ENCODE results near the gene SYDE1. TPM values are rescaled to one million over a fixed set of nuclear protein-coding genes. Genes with fewer than 3 reads are reported as not detected.

The SYDE1 gene
- total RNA-seq, 2 experiments from 2014 or later, result 0.22 TPM; not detected in 1

DNA sequence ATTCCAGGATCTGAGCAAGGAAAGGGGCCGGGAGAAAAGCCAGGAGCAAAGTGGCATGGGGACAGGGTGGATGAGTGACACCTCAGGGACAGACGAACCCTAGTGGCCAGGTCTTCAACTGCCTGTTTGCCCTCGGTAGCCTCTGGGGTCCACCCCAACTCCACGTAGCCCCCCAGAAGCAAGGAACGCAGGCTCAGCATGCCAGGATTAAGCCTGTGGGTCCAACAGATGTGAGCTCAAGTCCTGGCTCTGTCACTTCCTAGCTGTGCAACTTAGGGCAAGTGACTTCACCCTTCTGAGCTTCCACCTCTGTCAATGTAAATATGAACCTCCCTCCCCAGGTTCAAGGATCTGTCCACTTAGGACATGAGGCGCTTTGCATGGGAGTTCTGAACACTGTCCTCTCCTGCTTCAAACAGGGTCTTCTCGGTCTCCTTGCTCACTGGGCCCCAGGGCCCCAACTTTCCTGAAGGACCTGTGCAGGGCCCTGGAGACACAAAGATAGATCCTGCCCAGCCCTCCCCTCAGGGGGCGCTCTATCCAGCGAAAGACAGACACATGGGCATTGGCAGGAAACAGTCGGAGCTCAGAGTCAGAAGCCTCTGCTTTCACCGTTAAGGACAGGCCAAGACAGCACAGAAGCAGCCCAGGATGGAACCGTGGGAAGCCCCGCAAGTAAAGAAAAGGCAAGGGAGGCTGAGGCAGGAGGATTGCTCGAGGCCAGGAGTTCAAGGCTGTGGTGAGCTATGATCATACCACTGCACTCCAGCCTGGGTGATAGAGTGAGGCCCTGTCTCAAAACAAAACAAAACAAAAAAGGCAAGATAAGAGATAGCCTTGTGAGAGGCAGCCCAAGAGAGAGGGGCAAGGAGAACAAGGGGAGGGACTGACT is 13.2 kb downstream of the SYDE1 start:
- TF ChIP-seq, protein P1, sequence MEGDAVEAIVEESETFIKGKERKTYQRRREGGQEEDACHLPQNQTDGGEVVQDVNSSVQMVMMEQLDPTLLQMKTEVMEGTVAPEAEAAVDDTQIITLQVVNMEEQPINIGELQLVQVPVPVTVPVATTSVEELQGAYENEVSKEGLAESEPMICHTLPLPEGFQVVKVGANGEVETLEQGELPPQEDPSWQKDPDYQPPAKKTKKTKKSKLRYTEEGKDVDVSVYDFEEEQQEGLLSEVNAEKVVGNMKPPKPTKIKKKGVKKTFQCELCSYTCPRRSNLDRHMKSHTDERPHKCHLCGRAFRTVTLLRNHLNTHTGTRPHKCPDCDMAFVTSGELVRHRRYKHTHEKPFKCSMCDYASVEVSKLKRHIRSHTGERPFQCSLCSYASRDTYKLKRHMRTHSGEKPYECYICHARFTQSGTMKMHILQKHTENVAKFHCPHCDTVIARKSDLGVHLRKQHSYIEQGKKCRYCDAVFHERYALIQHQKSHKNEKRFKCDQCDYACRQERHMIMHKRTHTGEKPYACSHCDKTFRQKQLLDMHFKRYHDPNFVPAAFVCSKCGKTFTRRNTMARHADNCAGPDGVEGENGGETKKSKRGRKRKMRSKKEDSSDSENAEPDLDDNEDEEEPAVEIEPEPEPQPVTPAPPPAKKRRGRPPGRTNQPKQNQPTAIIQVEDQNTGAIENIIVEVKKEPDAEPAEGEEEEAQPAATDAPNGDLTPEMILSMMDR (IDR thresholded peaks at IDR 0.05), result no peak
- Histone ChIP-seq H3K4me1 (ENCODE audit: insufficient read depth, low read length) (peaks cover 13% of the 10 kb centered on the region), H3K9me3 (ENCODE audit: control insufficient read depth in 1 of 2, insufficient read depth in 1 of 2, low read length in 2 of 2) (peaks cover 0 to 9% of the 10 kb centered on the region in 2 experiments), H3K27me3 (ENCODE audit: control insufficient read depth in 1 of 2, insufficient read depth in 2 of 2, low read length in 2 of 2) (no peaks in the 10 kb centered on the region), H3K27ac (ENCODE audit: low read depth in 1 of 2, low read length in 2 of 2) (no peak overlapping the region), H3K36me3 (ENCODE audit: insufficient read depth, low read length) (peaks cover 58% of the 10 kb centered on the region), H3K4me3 (ENCODE audit: low read length) (no peak overlapping the region)
- intact Hi-C loops (cut with DNase I, micrococcal nuclease), result no loop called here
- CTCF ChIA-PET, result no interaction called here
- H3K27me3 Mint-ChIP-seq, result no peaks in the 10 kb centered on the region
- H3K9me3 Mint-ChIP-seq, result no peaks in the 10 kb centered on the region
- peaks cover 74% of the 10 kb centered on the region for H3K36me3 Mint-ChIP-seq (ENCODE audit: low read depth)
- H3K27ac Mint-ChIP-seq, result peak overlapping the region; percentile 36
- no peak overlapping the region for H3K4me3 Mint-ChIP-seq
- POLR2A ChIA-PET, result interaction anchor here (0.6 kb wide), 1 partner anchor 573 kb away, joined by 4 read pairs; no protein-coding TSS in a partner anchor
- ATAC-seq (ENCODE audit: poor library complexity), result no peak
- peaks cover 17% of the 10 kb centered on the region for H3K4me1 Mint-ChIP-seq (ENCODE audit: low read depth)
- DNase-seq, result no peak

GRCh38 chr19:15122331-15123030 is 15.3 kb downstream of the SYDE1 start:
- POLR2A ChIA-PET, result no interaction called here
- Histone ChIP-seq H3K4me1 (ENCODE audit: insufficient read depth, low read length) (peaks cover 18% of the 10 kb centered on the region), H3K4me3 (ENCODE audit: low read length) (no peak overlapping the region), H3K27me3 (ENCODE audit: control insufficient read depth in 1 of 2, insufficient read depth in 2 of 2, low read length in 2 of 2) (no peaks in the 10 kb centered on the region), H3K36me3 (ENCODE audit: insufficient read depth, low read length) (peaks cover 40% of the 10 kb centered on the region), H3K27ac (ENCODE audit: low read depth in 1 of 2, low read length in 2 of 2) (no peak overlapping the region), H3K9me3 (ENCODE audit: control insufficient read depth in 1 of 2, insufficient read depth in 1 of 2, low read length in 2 of 2) (peaks cover 0 to 9% of the 10 kb centered on the region in 2 experiments)
- TF ChIP-seq, protein P1 (IDR thresholded peaks at IDR 0.05), result no peak
- Mint-ChIP-seq H3K9me3 (no peaks in the 10 kb centered on the region), H3K36me3 (ENCODE audit: low read depth) (peaks cover 69% of the 10 kb centered on the region), H3K4me1 (ENCODE audit: low read depth) (peaks cover 23% of the 10 kb centered on the region), H3K27me3 (no peaks in the 10 kb centered on the region), H3K4me3 (no peak overlapping the region), H3K27ac (no peak overlapping the region)
- ATAC-seq (ENCODE audit: poor library complexity) (no peak), DNase-seq (no peak)
- intact Hi-C loops (cut with DNase I, micrococcal nuclease), result no loop called here
- CTCF ChIA-PET, result interaction anchor here (0.5 kb wide), 1 partner anchor 36 kb away, joined by 5 read pairs; no protein-coding TSS in a partner anchor

- peaks cover 27% of the 10 kb centered on the region for H3K4me1 Mint-ChIP-seq (ENCODE audit: low read depth)
- TF ChIP-seq, protein P1 (IDR thresholded peaks at IDR 0.05), result no peak
- peaks cover 61% of the 10 kb centered on the region for H3K36me3 Mint-ChIP-seq (ENCODE audit: low read depth)
- no peaks in the 10 kb centered on the region for H3K9me3 Mint-ChIP-seq
- DNase-seq (no peak), ATAC-seq (ENCODE audit: poor library complexity) (no peak)
- no peaks in the 10 kb centered on the region for H3K27me3 ChIP-seq (ENCODE audit: control insufficient read depth in 1 of 2, insufficient read depth in 2 of 2, low read length in 2 of 2)
- CTCF ChIA-PET, result interaction anchor here (0.5 to 0.9 kb wide), 2 partner anchors 35 to 296 kb away, joined by 3 to 5 read pairs; partner anchors contain the start of gene AKAP8L
- H3K4me3 Mint-ChIP-seq, result peak overlapping the region; percentile 99
- H3K27me3 Mint-ChIP-seq, result no peaks in the 10 kb centered on the region
- no peak overlapping the region for H3K27ac ChIP-seq (ENCODE audit: low read depth in 1 of 2, low read length in 2 of 2)
- H3K27ac Mint-ChIP-seq, result peak overlapping the region; percentile 96
- intact Hi-C loops (cut with DNase I, micrococcal nuclease), result no loop called here
- H3K4me1 ChIP-seq (ENCODE audit: insufficient read depth, low read length), result peaks cover 18% of the 10 kb centered on the region
- H3K36me3 ChIP-seq (ENCODE audit: insufficient read depth, low read length), result peaks cover 32% of the 10 kb centered on the region
- POLR2A ChIA-PET, result interaction anchor here (0.6 to 3.6 kb wide), 2 partner anchors 19 to 256 kb away, joined by 3 to 14 read pairs; partner anchors contain the start of gene AKAP8
- peaks cover 0 to 9% of the 10 kb centered on the region in 2 experiments for H3K9me3 ChIP-seq (ENCODE audit: control insufficient read depth in 1 of 2, insufficient read depth in 1 of 2, low read length in 2 of 2)
- no peak overlapping the region for H3K4me3 ChIP-seq (ENCODE audit: low read length)
Measured at GRCh38 chr19:15123031-15123890, 16.1 kb downstream of the SYDE1 start.

Measured in CD4-positive, alpha-beta T cell (primary cell).